Activated naive CD4-positive, alpha-beta T cell (primary cell): ENCODE data around the gene TUBGCP6.
"Not testable (repeated sequence)": the region's sequence is repeated elsewhere in the genome, so short reads cannot be mapped to it uniquely, and the experiment has no call there.

Experiments
- DNase-seq, 4 experiments: peaks; one replicate each; lab custom pipeline; 2025; lab: John Stamatoyannopoulos, UW

The TUBGCP6 gene

DNA sequence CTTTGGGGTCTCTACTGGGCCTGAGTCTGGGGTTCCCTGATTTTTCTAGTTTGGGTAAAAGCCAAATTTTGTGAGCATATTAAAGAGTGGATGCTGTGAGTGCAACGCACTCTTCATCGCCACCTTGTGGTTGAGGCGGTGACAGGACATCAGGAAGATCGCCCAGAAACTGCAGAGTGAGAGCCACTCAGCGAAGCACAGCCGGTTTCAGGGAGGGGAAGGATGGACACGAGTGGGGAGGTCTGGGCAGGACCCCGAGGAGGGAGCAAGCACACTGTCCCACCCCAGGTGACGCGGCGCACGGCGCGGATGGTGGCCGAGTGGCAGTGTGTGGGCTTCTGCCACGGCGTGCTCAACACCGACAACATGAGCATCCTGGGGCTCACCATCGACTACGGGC lies 34.9 kb downstream of the TUBGCP6 start:
- DNase-seq, result peak in 3 of 4 experiments; percentile 38 to 60 (median 41)

DNA sequence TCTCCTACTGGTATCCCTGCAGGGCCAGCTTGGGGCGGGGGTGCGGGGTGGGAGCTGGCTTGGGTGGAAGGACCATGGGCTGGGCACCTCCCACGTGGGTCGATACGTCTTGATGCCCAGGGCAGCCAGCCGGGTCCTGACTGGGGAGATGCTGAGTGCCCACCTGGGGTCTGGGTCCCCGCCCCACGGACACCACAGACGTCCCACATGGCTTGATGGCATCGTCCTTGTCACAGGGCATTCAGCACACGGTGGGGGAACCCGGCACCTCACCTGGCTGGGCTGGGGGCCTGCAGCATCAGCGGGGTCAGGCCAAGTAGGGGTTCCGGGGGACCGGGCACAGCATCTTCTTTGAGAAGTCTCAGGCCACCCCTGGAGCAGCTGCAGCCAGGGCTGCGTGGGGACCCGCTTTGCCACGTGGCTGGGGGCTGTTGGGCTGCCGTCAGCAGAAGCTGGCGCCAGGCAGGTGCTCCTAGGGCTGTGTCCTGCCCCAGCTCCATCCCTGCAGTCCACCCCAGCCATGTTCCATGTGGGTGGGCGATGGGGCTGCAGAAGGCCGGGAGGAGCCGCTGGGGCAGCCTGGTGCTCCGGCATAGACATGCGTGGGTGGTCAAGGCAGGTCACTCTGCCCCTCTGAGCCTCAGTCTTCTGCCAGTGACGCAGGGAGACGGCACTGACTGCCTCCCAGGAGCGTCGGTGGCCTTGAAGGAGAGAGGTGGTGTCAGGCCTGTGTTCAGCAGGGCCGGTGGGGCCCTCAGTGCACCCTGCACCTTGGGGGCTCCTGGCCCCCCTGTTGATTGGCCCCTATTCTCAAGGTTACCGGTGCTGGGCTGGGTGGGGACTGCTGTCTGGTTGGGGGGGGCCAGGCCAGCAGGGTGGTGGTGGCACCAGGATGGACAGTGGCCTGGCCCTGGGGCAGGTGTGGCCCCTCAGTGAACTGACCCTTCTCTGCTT lies 35.6 kb downstream of the TUBGCP6 start:
- no peak for DNase-seq

DNA sequence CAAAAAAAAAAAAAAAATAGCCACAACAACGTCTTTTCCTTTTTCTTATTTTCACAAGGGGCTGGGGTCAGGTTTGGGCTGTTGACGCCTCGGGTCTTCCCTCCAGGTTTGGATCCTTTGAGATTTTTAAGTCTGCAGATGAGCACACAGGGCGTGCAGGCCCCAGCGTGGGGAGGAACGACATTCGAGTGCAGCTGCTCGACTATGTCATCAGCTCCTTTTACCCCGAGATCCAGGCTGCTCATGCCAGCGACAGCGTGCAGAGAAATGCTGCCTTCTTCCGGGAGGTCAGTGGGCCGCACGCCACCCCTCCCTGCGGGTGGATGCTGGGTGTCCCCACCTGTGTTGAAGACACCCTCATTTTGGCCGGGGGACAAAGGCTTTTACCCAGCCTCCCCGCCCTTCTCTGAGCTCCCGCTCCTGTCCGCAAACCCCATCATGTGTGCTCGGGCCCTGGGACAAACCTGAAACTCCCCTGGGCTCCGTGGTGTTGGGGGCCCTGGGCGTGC lies 36.3 kb downstream of the TUBGCP6 start:
- no peak for DNase-seq

- no peak for DNase-seq
These were observed 37.3 kb downstream of the TUBGCP6 start for GRCh38 chr22:50207383-50208140.

DNA sequence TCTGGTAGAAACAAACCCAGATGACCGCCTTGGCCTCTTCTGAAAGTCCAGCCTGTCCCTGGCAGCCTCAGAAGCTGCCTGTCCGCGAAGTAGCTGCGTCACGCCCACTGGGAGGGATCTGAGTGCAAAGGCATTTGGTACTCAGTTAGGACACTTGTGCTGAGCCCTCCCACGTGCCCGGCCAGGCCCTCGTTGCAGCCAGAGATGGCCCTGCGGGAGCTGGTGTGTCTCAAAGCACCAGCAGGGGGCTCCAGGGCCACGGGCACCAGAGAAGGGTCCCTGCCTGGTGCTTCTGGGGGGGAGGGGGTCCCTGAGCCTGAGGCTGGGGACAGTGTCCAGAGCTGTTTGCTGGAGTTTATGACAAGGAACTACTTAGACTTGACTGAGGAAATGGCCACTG lies 38.2 kb downstream of the TUBGCP6 start:
- no peak for DNase-seq

GRCh38 chr22:50205781-50206569 lies 38.8 kb downstream of the TUBGCP6 start:
- DNase-seq, result no peak

DNA sequence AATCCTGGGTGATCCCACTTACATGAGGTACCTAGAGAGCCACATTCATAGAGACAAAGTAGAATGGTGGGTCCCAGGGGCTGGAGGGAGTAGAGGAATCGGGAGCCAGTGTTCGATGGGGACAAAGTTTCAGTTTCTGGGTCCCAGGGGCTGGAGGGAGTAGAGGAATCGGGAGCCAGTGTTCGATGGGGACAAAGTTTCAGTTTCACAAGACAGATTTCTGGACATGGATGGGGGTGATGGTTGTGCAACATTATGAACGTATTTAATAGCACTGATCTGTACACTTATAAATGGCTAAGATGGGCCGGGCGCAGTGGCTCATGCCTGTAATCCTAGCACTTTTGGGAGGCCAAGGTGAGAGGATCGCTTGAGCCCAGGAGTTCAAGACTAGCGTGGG lies 39.8 kb downstream of the TUBGCP6 start:
- DNase-seq, result not testable (repeated sequence)

DNA sequence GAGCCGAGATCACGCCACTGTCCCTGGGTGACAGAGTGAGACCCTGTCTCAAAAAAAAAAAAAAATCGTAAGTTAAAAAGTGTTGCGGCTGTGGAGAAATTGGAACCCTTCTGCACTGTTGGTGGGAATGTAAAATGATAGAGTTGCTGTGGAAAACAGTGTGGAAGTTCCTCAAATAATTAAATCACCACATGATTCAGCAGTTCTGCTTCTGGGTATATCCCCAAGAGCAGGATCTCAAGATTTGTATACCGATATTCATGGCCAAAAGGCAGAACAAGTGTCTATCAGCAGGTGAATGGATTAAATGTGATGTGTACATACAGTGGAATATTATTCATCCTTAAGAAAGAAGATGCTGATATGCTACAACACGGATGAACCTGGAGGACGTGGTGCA lies 40.3 kb downstream of the TUBGCP6 start:
- DNase-seq, result no peak

DNA sequence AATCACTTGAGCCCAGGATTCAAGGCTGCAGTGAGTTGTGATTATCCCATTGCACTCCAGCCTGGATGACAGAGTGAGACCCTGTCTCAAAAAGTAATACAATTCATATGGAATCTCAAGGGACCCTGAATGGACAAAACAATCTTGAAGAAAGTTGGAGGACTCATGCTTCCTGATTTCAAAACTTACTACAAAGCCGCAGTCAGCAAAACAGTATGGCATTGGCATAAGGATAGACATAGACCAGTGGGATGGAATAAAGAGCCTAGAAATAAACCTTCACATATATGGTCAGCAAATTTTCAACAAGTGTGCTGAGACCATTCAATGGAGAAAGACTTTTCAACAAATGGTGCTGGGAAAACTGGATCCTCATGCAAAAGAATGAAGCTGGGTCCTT lies 41.5 kb downstream of the TUBGCP6 start:
- no peak for DNase-seq

GRCh38 chr22:50202130-50202666 lies 42.6 kb downstream of the TUBGCP6 start:
- DNase-seq, result no peak

DNA sequence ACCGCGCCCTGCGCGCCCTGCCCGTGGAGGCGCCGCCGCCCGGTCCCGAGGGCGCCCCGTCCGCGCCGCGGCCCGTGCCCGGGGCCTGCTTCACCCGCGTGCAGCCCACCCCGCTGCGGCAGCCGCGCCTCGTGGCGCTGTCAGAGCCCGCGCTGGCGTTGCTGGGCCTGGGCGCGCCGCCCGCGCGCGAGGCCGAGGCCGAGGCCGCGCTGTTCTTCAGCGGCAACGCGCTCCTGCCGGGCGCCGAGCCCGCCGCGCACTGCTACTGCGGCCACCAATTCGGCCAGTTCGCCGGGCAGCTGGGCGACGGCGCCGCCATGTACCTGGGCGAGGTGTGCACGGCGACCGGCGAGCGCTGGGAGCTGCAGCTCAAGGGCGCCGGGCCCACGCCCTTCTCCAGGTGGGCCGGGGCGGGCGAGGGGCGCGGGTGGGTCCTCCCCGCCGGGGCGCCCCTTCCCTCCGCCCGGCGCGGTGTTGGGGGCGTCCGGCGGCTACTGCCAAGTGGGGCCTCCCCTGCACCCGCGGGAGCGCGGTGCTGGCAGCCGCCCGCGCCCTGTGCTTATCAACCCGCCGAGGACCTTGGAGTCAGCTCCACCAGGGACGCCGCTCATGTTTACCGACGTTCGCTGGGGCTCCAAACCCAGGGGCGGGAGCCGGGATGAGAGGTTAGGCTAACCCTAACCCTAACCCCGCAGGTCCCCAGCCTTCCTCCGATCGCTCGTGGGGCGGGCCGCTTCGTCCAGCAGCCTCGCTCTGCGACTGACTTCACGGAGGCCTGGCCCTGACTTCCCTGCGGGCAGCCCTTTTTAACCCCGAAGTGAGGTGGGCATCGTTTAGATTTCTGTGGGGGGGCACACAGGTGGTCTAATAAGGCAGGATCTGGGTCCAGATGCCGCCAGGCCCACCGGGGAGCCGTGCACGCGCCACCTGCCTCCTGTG lies 43.4 kb downstream of the TUBGCP6 start:
- DNase-seq, result no peak

DNA sequence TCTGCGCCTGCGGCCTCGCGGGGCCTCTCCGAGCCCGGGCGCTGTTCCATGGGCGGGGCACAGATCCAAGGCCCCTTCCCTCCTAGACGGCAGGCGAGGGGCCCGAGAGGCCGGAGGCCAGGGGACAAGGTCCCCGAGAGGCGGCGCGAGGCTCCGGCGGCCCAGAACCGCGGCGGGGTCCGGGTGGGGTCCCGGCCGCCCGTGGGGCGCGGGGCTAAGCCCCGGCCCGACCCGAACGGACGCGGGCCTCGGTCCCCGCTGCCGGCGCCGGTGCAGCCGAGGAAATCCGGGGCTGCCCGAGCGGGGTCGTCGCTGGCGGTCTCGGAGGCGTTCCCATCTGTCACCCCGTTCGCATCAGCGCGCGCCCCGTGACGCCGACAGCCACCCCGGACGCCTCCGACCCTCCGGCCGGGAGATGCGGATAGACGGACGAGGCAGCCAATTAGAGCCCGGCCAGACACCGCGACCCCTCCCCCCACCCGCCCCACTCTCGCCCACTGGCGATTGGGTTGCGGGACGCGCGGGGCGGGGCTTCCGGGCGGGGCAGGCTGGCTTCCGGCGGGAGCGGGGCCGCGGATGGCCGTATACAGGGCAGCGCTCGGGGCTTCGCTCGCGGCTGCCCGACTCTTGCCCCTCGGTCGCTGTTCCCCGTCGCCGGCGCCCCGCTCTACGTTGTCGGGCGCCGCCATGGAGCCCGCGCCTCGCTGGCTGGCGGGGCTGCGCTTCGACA lies 44.2 kb downstream of the TUBGCP6 start, which contains the start of gene SELENOO:
SELENOO (plus strand) TSS at position 551 of the 730 bp plus-strand sequence; CDS start at position 577, 26 bp downstream.
- DNase-seq, result peak; percentile 80 to 92 (median 88)

DNA sequence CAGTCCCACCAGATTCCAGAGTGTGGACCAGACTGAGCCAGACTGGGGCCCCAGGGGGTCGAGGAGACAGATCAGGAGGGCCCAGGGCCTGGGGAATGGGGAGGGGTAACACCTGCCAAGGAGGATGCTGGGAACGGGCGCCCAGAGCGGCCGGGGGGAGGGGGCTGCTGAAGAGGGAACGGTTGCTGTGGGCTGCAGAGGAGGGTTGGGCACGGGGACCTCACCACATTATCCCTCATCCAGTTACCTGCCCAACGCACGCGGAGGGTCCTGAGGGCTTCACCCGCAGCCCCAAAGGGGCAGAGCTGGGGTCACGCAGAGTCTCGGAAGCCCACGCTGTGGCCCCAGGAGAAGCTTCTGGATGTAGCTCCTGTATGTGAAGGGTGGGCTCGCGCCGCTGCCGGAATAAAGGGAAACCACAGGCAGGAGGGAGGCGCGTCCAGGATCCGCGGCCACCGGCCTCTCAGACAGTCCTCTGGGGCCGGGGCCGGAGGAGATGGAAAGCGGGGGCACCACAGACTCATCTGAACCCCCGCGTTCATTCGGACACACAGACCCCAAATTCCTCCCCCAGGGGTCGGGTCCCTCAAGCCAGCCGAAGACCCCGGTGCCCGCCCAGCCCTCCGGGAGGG lies 44.9 kb downstream of the TUBGCP6 start:
- no peak for DNase-seq

- no peak for DNase-seq
These were observed 45.5 kb downstream of the TUBGCP6 start for GRCh38 chr22:50199251-50199721.

DNA sequence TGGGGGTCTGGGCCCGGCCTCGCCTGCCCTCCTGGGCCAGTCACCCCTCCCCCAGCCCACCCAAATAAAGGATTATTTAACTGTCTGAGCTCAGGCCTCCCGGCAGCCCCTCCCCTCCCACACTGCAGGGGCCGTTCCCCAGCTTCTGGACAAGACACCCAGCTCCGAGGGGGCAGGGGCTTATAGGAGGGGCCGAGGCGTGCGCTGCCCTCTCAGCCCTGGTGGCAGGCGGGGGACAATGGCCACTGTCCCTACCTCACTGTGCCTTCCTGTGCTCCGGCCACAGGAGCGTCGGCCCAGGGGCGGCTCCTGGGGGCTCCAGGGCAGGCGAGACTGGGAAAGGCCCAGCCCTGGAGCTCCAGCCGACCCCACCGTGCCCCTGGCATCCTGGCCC lies 46.2 kb downstream of the TUBGCP6 start:
- DNase-seq, result no peak

- DNase-seq, result no peak
These were observed 46.8 kb downstream of the TUBGCP6 start for GRCh38 chr22:50197856-50198623.

DNA sequence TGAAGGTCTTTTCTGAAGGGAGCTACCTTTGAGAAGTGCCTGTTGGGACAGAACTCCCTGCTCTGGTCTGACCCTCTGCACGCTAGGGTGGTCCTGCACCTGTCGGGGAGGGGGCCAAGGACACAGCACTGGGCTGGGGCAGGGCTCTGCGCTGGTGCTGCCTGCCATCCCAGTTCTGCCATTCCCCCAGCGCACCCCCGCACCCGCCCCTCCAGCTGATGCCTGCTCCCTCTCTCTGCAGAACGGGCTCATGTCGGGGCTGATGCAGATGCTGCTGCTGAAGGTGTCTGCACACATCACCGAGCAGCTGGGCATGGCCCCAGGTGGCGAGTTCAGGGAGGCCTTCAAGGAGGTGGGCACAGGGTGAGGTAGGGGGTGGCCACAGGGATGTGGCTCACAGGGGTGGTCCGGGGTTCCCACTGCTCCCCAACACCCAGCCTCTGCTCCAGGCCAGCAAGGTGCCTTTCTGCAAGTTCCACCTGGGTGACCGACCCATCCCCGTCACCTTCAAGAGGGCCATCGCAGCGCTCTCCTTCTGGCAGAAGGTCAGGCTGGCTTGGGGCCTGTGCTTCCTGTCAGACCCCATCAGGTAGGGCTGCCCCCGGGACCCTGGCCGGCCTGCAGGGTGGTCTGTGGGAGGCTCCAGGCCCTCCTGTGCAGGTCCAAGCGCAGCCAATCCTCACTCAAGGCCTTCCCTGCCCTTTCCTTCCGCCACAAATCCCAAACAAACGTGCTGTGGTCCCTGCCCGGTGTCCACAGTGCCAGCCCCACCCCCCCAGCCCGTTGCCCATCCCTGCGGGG lies 47.6 kb downstream of the TUBGCP6 start:
- DNase-seq, result no peak
